Panc1 (cell line): Measurements from ENCODE around the gene ADGRE3. TPM values are rescaled to one million over a fixed set of nuclear protein-coding genes. Genes with fewer than 3 reads are reported as not detected.

Experiments
- ATAC-seq: fragments of 200-7000 bp; cut with Tn5 transposase; 2 replicates; pipeline ENCODE4 v1.9.1; 2020; ENCODE audit warnings: mild to moderate bottlenecking, moderate library complexity
- BruUV-seq: library from RNA; stranded (reverse); fragments of 400-500 nt; replicated peaks from 2 replicates; lab custom pipeline; 2021; lab: Mats Ljungman, UMichigan
- CTCF ChIA-PET: fragments of 300-600 bp; sonication (Branson Sonifier 250); formaldehyde crosslinking; loops from one replicate; lab custom pipeline; 2022; ENCODE audit warnings: antibody characterized with exemption; lab: Charles Lee
- POLR2A ChIA-PET: fragments of 300-600 bp; sonication (Branson Sonifier 250); formaldehyde crosslinking; loops from one replicate; lab custom pipeline; 2022; ENCODE audit warnings: antibody characterized with exemption; lab: Charles Lee
- DNase-seq: peaks from one replicate; pipeline ENCODE4 v3.0.0-alpha.2; 2010; ENCODE audit warnings: low read depth, low spot score
- H3K27ac ChIP-seq: 2 replicates; pipeline ENCODE4 v1.5.1; 2011; ENCODE audit warnings: mild to moderate bottlenecking, low read length, inconsistent platforms
- H3K27me3 ChIP-seq: fragments of 200-500 bp; sonication (Bioruptor generic); 2 replicates; pipeline ENCODE4 v1.6.0; 2014; ENCODE audit warnings: low read length, inconsistent platforms; ENCODE audit not compliant: control insufficient read depth, insufficient read depth
- H3K36me3 ChIP-seq: fragments of 200-500 bp; sonication (Bioruptor generic); 2 replicates; pipeline ENCODE4 v1.5.1; 2014; ENCODE audit warnings: inconsistent platforms, mild to moderate bottlenecking, low read length, moderate library complexity; ENCODE audit not compliant: control insufficient read depth, insufficient read depth
- H3K4me1 ChIP-seq: 2 replicates; pipeline ENCODE4 v1.5.1; 2011; ENCODE audit warnings: inconsistent platforms, mild to moderate bottlenecking, low read length, moderate library complexity; ENCODE audit not compliant: control insufficient read depth, insufficient read depth
- H3K4me3 ChIP-seq, 2 experiments: 2 replicates each; pipeline ENCODE4 v1.5.1; 2011 to 2012; ENCODE audit warnings: low read depth in 2 of 2, low read length in 2 of 2, mild to moderate bottlenecking in 2 of 2, inconsistent platforms in 1 of 2, moderate library complexity in 1 of 2
- H3K9me3 ChIP-seq: fragments of 200-500 bp; sonication (Bioruptor generic); 2 replicates; pipeline ENCODE4 v1.5.1; 2014; ENCODE audit warnings: low read depth, mild to moderate bottlenecking, inconsistent platforms, low read length, moderate library complexity; ENCODE audit not compliant: control insufficient read depth, insufficient read depth
- CTCF ChIP-seq: fragments of 450-650 bp; IDR thresholded peaks from 2 replicates; pipeline ENCODE4 v1.5.1; 2017; ENCODE audit warnings: mild to moderate bottlenecking
- POLR2AphosphoS5 ChIP-seq: IDR thresholded peaks from 2 replicates; pipeline ENCODE4 v1.6.1; 2012; ENCODE audit warnings: mild to moderate bottlenecking, low read depth, low read length, moderate library complexity
- REST ChIP-seq, 2 experiments: IDR thresholded peaks; 2 replicates each; pipeline ENCODE4 v1.6.1; 2011 to 2012; ENCODE audit warnings: low read depth in 2 of 2, control low read depth in 1 of 2, low read length in 1 of 2, mild to moderate bottlenecking in 1 of 2, moderate library complexity in 1 of 2; ENCODE audit not compliant: insufficient read depth in 1 of 2
- SIN3A ChIP-seq: IDR thresholded peaks from 2 replicates; pipeline ENCODE4 v1.6.1; 2012; ENCODE audit warnings: low read depth, mild to moderate bottlenecking, low read length, moderate library complexity, borderline replicate concordance; ENCODE audit not compliant: insufficient read depth
- TCF7L2 ChIP-seq: IDR thresholded peaks from 2 replicates; pipeline ENCODE4 v1.6.1; 2011; ENCODE audit warnings: mild to moderate bottlenecking, low read depth, low read length, inconsistent platforms
- in situ Hi-C: cut with HindIII; loops from 2 replicates; pipeline ENCODE4 v1.10.0; 2016; ENCODE audit warnings: low sequenced_read_pairs, low pct_unique_long_range_greater_than_20kb
- intact Hi-C: fragments of 100-400 bp; cut with micrococcal nuclease; formaldehyde crosslinking; loops from one replicate; pipeline ENCODE4 v1.10.0; 2022; ENCODE audit not compliant: unreplicated experiment
- total RNA-seq: library from RNA; stranded (reverse); gene quantifications from one replicate; pipeline ENCODE4 v1.2.1, GENCODE V29; 2021; ENCODE audit not compliant: unreplicated experiment

ADGRE3 gene
- total RNA-seq, 1 experiment from 2014 or later, result not detected

- CTCF ChIA-PET, result no interaction called here
- H3K27ac ChIP-seq, result no peak overlapping the region
Measured at GRCh38 chr19:14672188-14672872, 2.3 kb downstream of the ADGRE3 start.

DNA sequence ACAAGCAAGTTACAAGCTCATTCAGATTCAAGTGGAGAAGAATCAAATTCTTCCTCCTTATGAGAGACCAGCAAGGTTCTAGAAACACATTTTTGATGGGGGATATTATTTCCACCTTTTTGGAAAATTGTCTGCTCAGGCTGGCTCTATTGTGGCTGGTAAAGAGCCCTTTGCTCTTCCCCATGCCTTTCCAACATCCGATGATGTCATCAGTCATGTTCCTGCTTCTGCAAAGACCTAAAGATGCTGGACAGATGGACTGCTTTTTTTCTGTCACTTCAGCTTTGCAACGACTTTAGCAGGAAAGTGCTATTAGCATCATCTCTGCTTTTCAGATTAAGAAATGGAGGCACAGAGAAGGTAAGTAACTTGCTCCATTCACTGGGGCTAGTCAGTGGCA lies 4.2 kb downstream of the ADGRE3 start:
- CTCF ChIA-PET, result no interaction called here

More at GRCh38 chr19:14672188-14672872, 2.3 kb downstream of the ADGRE3 start:
- no peak for ATAC-seq
- DNase-seq, result no peak
- no peaks in the 10 kb centered on the region for H3K4me1 ChIP-seq
- H3K9me3 ChIP-seq, result no peaks in the 10 kb centered on the region; the same call in 1 of the 2 replicates
- intact Hi-C loops (no loop called here), in situ Hi-C loops (no loop called here)
- no peaks in the 10 kb centered on the region for H3K36me3 ChIP-seq
- H3K4me3 ChIP-seq, result no peak overlapping the region
- no TSS peak for BruUV-seq
- peaks cover 2% of the 10 kb centered on the region; the same call in 1 of the 2 replicates for H3K27me3 ChIP-seq
- TF ChIP-seq CTCF (no peak), SIN3A (no peak), POLR2AphosphoS5 (no peak), REST (IDR thresholded peaks at IDR 0.05; ENCODE audit: insufficient read depth in 1 of 2, low read depth in 2 of 2, low read length in 1 of 2) (no peak), TCF7L2 (no peak)
- POLR2A ChIA-PET, result no interaction called here

More for the DNA sequence above, 4.2 kb downstream of the ADGRE3 start:
- no peak for ATAC-seq
- Histone ChIP-seq H3K36me3 (no peaks in the 10 kb centered on the region), H3K4me1 (no peaks in the 10 kb centered on the region), H3K27me3 (peaks cover 2% of the 10 kb centered on the region; the same call in 1 of the 2 replicates), H3K4me3 (no peak overlapping the region), H3K27ac (no peak overlapping the region), H3K9me3 (no peaks in the 10 kb centered on the region; the same call in 1 of the 2 replicates)
- BruUV-seq, result no TSS peak
- no peak for DNase-seq
- intact Hi-C loops (no loop called here), in situ Hi-C loops (no loop called here)
- POLR2A ChIA-PET, result no interaction called here
- TF ChIP-seq CTCF, result no peak
- TF ChIP-seq REST (IDR thresholded peaks at IDR 0.05; ENCODE audit: insufficient read depth in 1 of 2, low read depth in 2 of 2, low read length in 1 of 2), result no peak
- TF ChIP-seq TCF7L2, result no peak
- no peak for TF ChIP-seq POLR2AphosphoS5
- TF ChIP-seq SIN3A, result no peak
